ENCODE measurements around the gene GPR3.

GRCh38 chr1:27410709-27411108 is 18.3 kb downstream of the GPR3 start:
- no peak for TF ChIP-seq CTCF (IDR thresholded peaks at IDR 0.05; ENCODE audit: insufficient read depth, low read length, poor library complexity, severe bottlenecking)
- TF ChIP-seq EZH2phosphoT487 (conservative IDR thresholded peaks at IDR 0.05; ENCODE audit: low read length) = no peak

All from SU-DHL-6 (cell line).